Fibroblast of peridontal ligament (primary cell): Measurements from ENCODE around the gene CD82.

Experiments used
- DNase-seq: peaks from one replicate; pipeline ENCODE4 v3.0.0-alpha.2; 2010; ENCODE audit errors: extremely low read depth

CD82 gene

GRCh38 chr11:44575962-44576361, 10.5 kb downstream of the CD82 start:
- DNase-seq: no peak

- DNase-seq: no peak
Observed at GRCh38 chr11:44576656-44577055, 11.2 kb downstream of the CD82 start.

- no peak for DNase-seq
Observed at GRCh38 chr11:44577231-44577830, 11.9 kb downstream of the CD82 start.

GRCh38 chr11:44578279-44578678, 12.8 kb downstream of the CD82 start:
- no peak for DNase-seq

- DNase-seq: no peak
Observed at GRCh38 chr11:44579302-44579761, 13.9 kb downstream of the CD82 start.

GRCh38 chr11:44580701-44581100, 15.2 kb downstream of the CD82 start:
- no peak for DNase-seq

- DNase-seq: no peak
Observed at GRCh38 chr11:44581246-44581645, 15.8 kb downstream of the CD82 start.

- no peak for DNase-seq
Observed at GRCh38 chr11:44582641-44583352, 17.3 kb downstream of the CD82 start.

GRCh38 chr11:44583353-44583669, 17.8 kb downstream of the CD82 start:
- DNase-seq: no peak

- no peak for DNase-seq
Observed at GRCh38 chr11:44585421-44585820, 20.0 kb downstream of the CD82 start.

GRCh38 chr11:44589301-44589700, 23.8 kb downstream of the CD82 start:
- peak; percentile 92 for DNase-seq

GRCh38 chr11:44590769-44591168, 25.3 kb downstream of the CD82 start:
- no peak for DNase-seq

GRCh38 chr11:44591557-44591956, 26.1 kb downstream of the CD82 start:
- DNase-seq: no peak

- peak; percentile 82 for DNase-seq
Observed at GRCh38 chr11:44592125-44592940, 26.9 kb downstream of the CD82 start.

GRCh38 chr11:44593251-44593650, 27.8 kb downstream of the CD82 start:
- DNase-seq: no peak

- DNase-seq: no peak
Observed at GRCh38 chr11:44595006-44595405, 29.5 kb downstream of the CD82 start.

- DNase-seq: peak; percentile 38
Observed at GRCh38 chr11:44595964-44596381, 30.5 kb downstream of the CD82 start.

- DNase-seq: no peak
Observed at GRCh38 chr11:44596525-44597276, 31.2 kb downstream of the CD82 start.

- DNase-seq: no peak
Observed at GRCh38 chr11:44597358-44598012, 32.0 kb downstream of the CD82 start.

- no peak for DNase-seq
Observed at GRCh38 chr11:44598831-44599230, 33.4 kb downstream of the CD82 start.

- no peak for DNase-seq
Observed at GRCh38 chr11:44600261-44600660, 34.8 kb downstream of the CD82 start.
